Ascending aorta (tissue), 2 donors: Measurements from ENCODE around the gene ZNF219. TPM values are rescaled to one million over a fixed set of nuclear protein-coding genes. Genes with fewer than 3 reads are reported as not detected.

ENCODE experiments used
- DNase-seq, 2 donors: peaks; one replicate each; pipeline ENCODE4 v3.0.0-alpha.2; 2019; ENCODE audit warnings: low spot score in 2 of 2
- H3K27ac ChIP-seq, 2 donors: fragments of 200-600 bp; sonication (generic); one replicate each; pipeline ENCODE4 v1.5.1; 2016 to 2017; ENCODE audit warnings: mild to moderate bottlenecking in 1 of 2
- H3K27me3 ChIP-seq: fragments of 200-600 bp; sonication (generic); one replicate; pipeline ENCODE4 v1.5.1; 2017
- H3K36me3 ChIP-seq, 2 donors: fragments of 200-600 bp; sonication (generic); one replicate each; pipeline ENCODE4 v1.5.1; 2016
- H3K4me1 ChIP-seq, 2 donors: fragments of 200-600 bp; sonication (generic); one replicate each; pipeline ENCODE4 v1.5.1; 2016 to 2017; ENCODE audit warnings: mild to moderate bottlenecking in 1 of 2
- H3K4me3 ChIP-seq, 2 donors: fragments of 200-600 bp; sonication (generic); one replicate each; pipeline ENCODE4 v1.5.1; 2016 to 2017; ENCODE audit warnings: mild to moderate bottlenecking in 1 of 2
- H3K9me3 ChIP-seq, 2 donors: fragments of 200-600 bp; sonication (generic); one replicate each; pipeline ENCODE4 v1.5.1; 2016
- intact Hi-C: fragments of 100-400 bp; cut with DNase I; formaldehyde crosslinking; loops from one replicate; pipeline ENCODE4 v1.15.1; 2023
- total RNA-seq: library from RNA; depleted of rRNA; stranded (reverse); fragments of >200 nt; gene quantifications from one replicate; pipeline ENCODE4 v1.1.0, GENCODE V29; 2016
- TF ChIP-seq, protein P1 (sequence below), 3 experiments: fragments of 200-600 bp in 2 of 3; fragments of 450-650 bp in 1 of 3; sonication (generic) in 2 of 3; IDR thresholded peaks; one replicate each; pipeline ENCODE4 v1.5.1; 2016 to 2019; ENCODE audit warnings: antibody characterized with exemption in 3 of 3, mild to moderate bottlenecking in 1 of 3, moderate library complexity in 1 of 3

The ZNF219 gene
- total RNA-seq, 1 donor from 2014 or later = 62.9 TPM

GRCh38 chr14:21109377-21110138 lies 11.1 kb upstream of the ZNF219 start:
- H3K9me3 ChIP-seq = no peaks in the 10 kb centered on the region
- peaks cover 0 to 11% of the 10 kb centered on the region in 2 donors for H3K4me1 ChIP-seq
- no peak for DNase-seq
- intact Hi-C loops = loop anchor here (5.0 to 10.0 kb wide), 2 partner anchors 252 to 275 kb away; partner anchors contain the start of gene SUPT16H
- TF ChIP-seq, protein P1, sequence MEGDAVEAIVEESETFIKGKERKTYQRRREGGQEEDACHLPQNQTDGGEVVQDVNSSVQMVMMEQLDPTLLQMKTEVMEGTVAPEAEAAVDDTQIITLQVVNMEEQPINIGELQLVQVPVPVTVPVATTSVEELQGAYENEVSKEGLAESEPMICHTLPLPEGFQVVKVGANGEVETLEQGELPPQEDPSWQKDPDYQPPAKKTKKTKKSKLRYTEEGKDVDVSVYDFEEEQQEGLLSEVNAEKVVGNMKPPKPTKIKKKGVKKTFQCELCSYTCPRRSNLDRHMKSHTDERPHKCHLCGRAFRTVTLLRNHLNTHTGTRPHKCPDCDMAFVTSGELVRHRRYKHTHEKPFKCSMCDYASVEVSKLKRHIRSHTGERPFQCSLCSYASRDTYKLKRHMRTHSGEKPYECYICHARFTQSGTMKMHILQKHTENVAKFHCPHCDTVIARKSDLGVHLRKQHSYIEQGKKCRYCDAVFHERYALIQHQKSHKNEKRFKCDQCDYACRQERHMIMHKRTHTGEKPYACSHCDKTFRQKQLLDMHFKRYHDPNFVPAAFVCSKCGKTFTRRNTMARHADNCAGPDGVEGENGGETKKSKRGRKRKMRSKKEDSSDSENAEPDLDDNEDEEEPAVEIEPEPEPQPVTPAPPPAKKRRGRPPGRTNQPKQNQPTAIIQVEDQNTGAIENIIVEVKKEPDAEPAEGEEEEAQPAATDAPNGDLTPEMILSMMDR (IDR thresholded peaks at IDR 0.05) = no peak
- H3K36me3 ChIP-seq = no peaks in the 10 kb centered on the region
- no peaks in the 10 kb centered on the region for H3K27me3 ChIP-seq
- H3K4me3 ChIP-seq = no peak overlapping the region
- H3K27ac ChIP-seq = no peak overlapping the region

GRCh38 chr14:21108791-21109190 lies 10.3 kb upstream of the ZNF219 start:
- Histone ChIP-seq H3K9me3 (no peaks in the 10 kb centered on the region), H3K27ac (no peak overlapping the region), H3K36me3 (no peaks in the 10 kb centered on the region), H3K4me3 (no peak overlapping the region), H3K4me1 (peaks cover 0 to 11% of the 10 kb centered on the region in 2 donors), H3K27me3 (no peaks in the 10 kb centered on the region)
- intact Hi-C loops = loop anchor here (5.0 to 10.0 kb wide), 2 partner anchors 251 to 276 kb away; partner anchors contain the start of gene SUPT16H
- TF ChIP-seq, protein P1 (IDR thresholded peaks at IDR 0.05) = no peak
- no peak for DNase-seq

- H3K4me3 ChIP-seq = no peak overlapping the region
- no peaks in the 10 kb centered on the region for H3K36me3 ChIP-seq
- H3K27ac ChIP-seq = peak overlapping the region; percentile 38 to 45
- peaks cover 0 to 15% of the 10 kb centered on the region in 2 donors for H3K4me1 ChIP-seq
- TF ChIP-seq, protein P1 (IDR thresholded peaks at IDR 0.05) = no peak
- DNase-seq = no peak
- no peaks in the 10 kb centered on the region for H3K27me3 ChIP-seq
- intact Hi-C loops = loop anchor here (5.0 to 10.0 kb wide), 2 partner anchors 250 to 277 kb away; partner anchors contain the start of gene SUPT16H
- no peaks in the 10 kb centered on the region for H3K9me3 ChIP-seq
Observed at GRCh38 chr14:21107283-21107800, 8.9 kb upstream of the ZNF219 start.

GRCh38 chr14:21106498-21107282 lies 8.2 kb upstream of the ZNF219 start:
- no peaks in the 10 kb centered on the region for H3K27me3 ChIP-seq
- DNase-seq = peak; percentile 29 to 89
- no peaks in the 10 kb centered on the region for H3K9me3 ChIP-seq
- no peaks in the 10 kb centered on the region for H3K36me3 ChIP-seq
- intact Hi-C loops = loop anchor here (5.0 to 10.0 kb wide), 2 partner anchors 249 to 278 kb away; partner anchors contain the start of gene SUPT16H
- H3K4me1 ChIP-seq = peaks cover 0 to 15% of the 10 kb centered on the region in 2 donors
- peak overlapping the region in 1 of 2 donors; percentile 20 for H3K4me3 ChIP-seq
- H3K27ac ChIP-seq = peak overlapping the region; percentile 45 to 63
- TF ChIP-seq, protein P1 (IDR thresholded peaks at IDR 0.05) = peak; percentile 71 to 94 (median 87)

- peak overlapping the region; percentile 6 to 63 for H3K27ac ChIP-seq
- H3K4me1 ChIP-seq = peaks cover 0 to 15% of the 10 kb centered on the region in 2 donors
- no peak for DNase-seq
- TF ChIP-seq, protein P1 (IDR thresholded peaks at IDR 0.05) = no peak
- H3K9me3 ChIP-seq = no peaks in the 10 kb centered on the region
- H3K27me3 ChIP-seq = no peaks in the 10 kb centered on the region
- H3K4me3 ChIP-seq = peak overlapping the region in 1 of 2 donors; percentile 20
- intact Hi-C loops = loop anchor here (5.0 to 10.0 kb wide), 2 partner anchors 249 to 279 kb away; partner anchors contain the start of gene SUPT16H
- no peaks in the 10 kb centered on the region for H3K36me3 ChIP-seq
Observed at GRCh38 chr14:21106176-21106497, 7.7 kb upstream of the ZNF219 start.
